Gastrocnemius medialis (tissue), 4 donors: ENCODE data around the gene TBC1D10A. TPM values are rescaled to one million over a fixed set of nuclear protein-coding genes. Genes with fewer than 3 reads are reported as not detected.

Experiments
- ATAC-seq, 2 donors: fragments of 150-250 bp; one replicate each; pipeline ENCODE4 v1.9.1; 2016
- DNase-seq, 2 donors: peaks; one replicate each; pipeline ENCODE4 v3.0.0-alpha.2; 2019
- H3K27ac ChIP-seq, 4 donors: fragments of 200-600 bp; sonication (generic); 1 replicate in 1 of 4; 2 replicates in 3 of 4; pipeline ENCODE4 v1.5.1; 2016 to 2018; ENCODE audit warnings: mild to moderate bottlenecking in 2 of 4, moderate library complexity in 1 of 4
- H3K27me3 ChIP-seq, 3 donors: fragments of 200-600 bp; sonication (generic) in 2 of 3; 1 replicate in 1 of 3; 2 replicates in 2 of 3; pipeline versions ENCODE4 v1.5.1 to v1.6.0; 2016 to 2019; ENCODE audit warnings: mild to moderate bottlenecking in 1 of 3, moderate library complexity in 1 of 3
- H3K36me3 ChIP-seq, 2 donors: fragments of 200-600 bp; sonication (generic) in 1 of 2; one replicate each; pipeline ENCODE4 v1.5.1; 2017 to 2018
- H3K4me1 ChIP-seq, 2 donors: fragments of 200-600 bp; sonication (generic) in 1 of 2; one replicate each; pipeline ENCODE4 v1.5.1; 2016 to 2017; ENCODE audit warnings: mild to moderate bottlenecking in 2 of 2
- H3K4me3 ChIP-seq, 4 donors: fragments of 200-600 bp; sonication (generic) in 3 of 4; 1 replicate in 1 of 4; 2 replicates in 3 of 4; pipeline ENCODE4 v1.5.1; 2016 to 2019; ENCODE audit warnings: mild to moderate bottlenecking in 2 of 4
- H3K9me3 ChIP-seq, 3 donors: fragments of 200-600 bp; sonication (generic) in 2 of 3; 1 replicate in 1 of 3; 2 replicates in 2 of 3; pipeline ENCODE4 v1.5.1; 2016 to 2019
- POLR2A ChIP-seq, 2 donors: fragments of 450-650 bp; IDR thresholded peaks; one replicate each; pipeline ENCODE4 v1.6.1; 2017; ENCODE audit warnings: antibody characterized with exemption in 2 of 2, mild to moderate bottlenecking in 2 of 2, moderate library complexity in 2 of 2
- in situ Hi-C, 4 donors: fragments of 200-750 bp; cut with MboI; loops; one replicate each; pipeline versions ENCODE4 v1.15.0 to v1.8.0; 2017; ENCODE audit warnings: low sequenced_read_pairs in 4 of 4
- intact Hi-C: fragments of 100-400 bp; cut with DNase I; formaldehyde crosslinking; loops from one replicate; pipeline ENCODE4 v1.15.1; 2023; ENCODE audit warnings: low total_unique reads
- total RNA-seq, 4 donors: library from RNA; depleted of rRNA; stranded (reverse); fragments of >200 nt; gene quantifications; one replicate each; pipeline versions ENCODE4 v1.1.0 to v1.2.3, GENCODE V29; 2016
- TF ChIP-seq, protein P1 (sequence below), 5 experiments: fragments of 450-650 bp in 3 of 5; fragments of 200-600 bp in 2 of 5; sonication (generic) in 2 of 5; IDR thresholded peaks in 4 of 5; conservative IDR thresholded peaks in 1 of 5; 1 replicate in 4 of 5; 2 replicates in 1 of 5; pipeline ENCODE4 v1.5.1; 2016 to 2019; ENCODE audit warnings: antibody characterized with exemption in 5 of 5, mild to moderate bottlenecking in 3 of 5, moderate library complexity in 3 of 5

TBC1D10A gene
- total RNA-seq, 4 donors from 2014 or later = 4.1 to 9.6 (median 6.2) TPM

DNA sequence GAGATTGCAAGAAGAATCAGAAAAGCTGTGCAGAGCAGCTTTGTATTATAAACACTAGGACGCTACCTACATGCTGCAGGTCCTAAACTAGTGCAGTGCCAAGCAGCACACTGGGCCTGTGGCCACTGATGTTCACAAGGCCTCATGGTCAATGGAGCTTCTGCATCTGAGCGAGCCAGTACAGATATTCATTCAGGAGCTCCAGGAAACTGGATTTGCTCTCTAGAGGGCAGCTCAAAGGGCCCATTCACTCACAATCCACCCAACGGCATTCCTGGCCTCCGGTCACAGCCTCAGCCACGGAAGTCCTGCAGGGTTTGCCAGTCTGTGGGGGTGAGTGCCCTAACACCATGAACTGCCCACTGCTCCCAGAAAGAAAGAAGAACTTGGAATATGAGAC, 5.8 kb upstream of the TBC1D10A start:
- in situ Hi-C loops = no loop called here
- Histone ChIP-seq H3K36me3 (peaks cover 3 to 60% of the 10 kb centered on the region in 2 donors), H3K4me3 (no peak overlapping the region), H3K9me3 (no peaks in the 10 kb centered on the region), H3K27me3 (no peaks in the 10 kb centered on the region), H3K4me1 (peaks cover 9 to 14% of the 10 kb centered on the region in 2 donors), H3K27ac (no peak overlapping the region)
- DNase-seq (no peak), ATAC-seq (no peak)
- intact Hi-C loops = no loop called here
- TF ChIP-seq, protein P1, sequence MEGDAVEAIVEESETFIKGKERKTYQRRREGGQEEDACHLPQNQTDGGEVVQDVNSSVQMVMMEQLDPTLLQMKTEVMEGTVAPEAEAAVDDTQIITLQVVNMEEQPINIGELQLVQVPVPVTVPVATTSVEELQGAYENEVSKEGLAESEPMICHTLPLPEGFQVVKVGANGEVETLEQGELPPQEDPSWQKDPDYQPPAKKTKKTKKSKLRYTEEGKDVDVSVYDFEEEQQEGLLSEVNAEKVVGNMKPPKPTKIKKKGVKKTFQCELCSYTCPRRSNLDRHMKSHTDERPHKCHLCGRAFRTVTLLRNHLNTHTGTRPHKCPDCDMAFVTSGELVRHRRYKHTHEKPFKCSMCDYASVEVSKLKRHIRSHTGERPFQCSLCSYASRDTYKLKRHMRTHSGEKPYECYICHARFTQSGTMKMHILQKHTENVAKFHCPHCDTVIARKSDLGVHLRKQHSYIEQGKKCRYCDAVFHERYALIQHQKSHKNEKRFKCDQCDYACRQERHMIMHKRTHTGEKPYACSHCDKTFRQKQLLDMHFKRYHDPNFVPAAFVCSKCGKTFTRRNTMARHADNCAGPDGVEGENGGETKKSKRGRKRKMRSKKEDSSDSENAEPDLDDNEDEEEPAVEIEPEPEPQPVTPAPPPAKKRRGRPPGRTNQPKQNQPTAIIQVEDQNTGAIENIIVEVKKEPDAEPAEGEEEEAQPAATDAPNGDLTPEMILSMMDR (IDR thresholded peaks at IDR 0.05 in 4 of 5, conservative IDR thresholded peaks at IDR 0.05 in 1 of 5) = no peak
- no peak for TF ChIP-seq POLR2A (IDR thresholded peaks at IDR 0.05)

DNA sequence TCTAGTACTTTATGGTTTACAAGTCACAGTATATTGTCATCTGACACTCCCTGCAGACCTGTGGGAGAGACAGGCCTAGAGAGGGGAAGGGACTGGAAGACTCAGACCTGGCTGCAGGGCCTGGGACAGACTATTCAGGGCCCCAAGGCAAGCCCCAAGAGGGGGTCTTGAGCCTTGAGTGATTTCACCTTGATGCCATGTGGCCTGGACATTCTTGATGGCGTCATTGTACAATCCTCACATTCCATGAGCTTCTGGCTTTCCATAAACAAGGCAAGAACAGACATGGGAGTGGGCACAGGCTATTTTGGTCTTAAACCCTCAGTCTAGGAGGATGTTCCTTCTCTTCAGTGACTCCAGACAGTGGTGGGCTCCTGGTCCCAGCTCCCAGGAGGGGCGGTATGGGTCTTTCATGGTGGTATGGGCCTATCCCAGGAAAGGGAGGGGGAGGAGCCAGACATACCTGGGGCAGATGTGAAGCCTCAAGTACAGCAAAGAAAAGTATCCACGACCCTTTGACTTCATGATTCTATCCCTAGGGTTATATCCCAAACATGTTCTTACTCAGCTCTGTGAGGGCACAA, 1.8 kb upstream of the TBC1D10A start:
- ATAC-seq (no peak), DNase-seq (no peak)
- no peak overlapping the region for H3K4me3 ChIP-seq
- intact Hi-C loops (loop anchor here (5.0 kb wide), 2 partner anchors 59 to 1531 kb away; partner anchors contain the start of gene RNF215), in situ Hi-C loops (no loop called here)
- H3K4me1 ChIP-seq = peaks cover 20 to 27% of the 10 kb centered on the region in 2 donors
- H3K36me3 ChIP-seq = peaks cover 0 to 20% of the 10 kb centered on the region in 2 donors
- H3K27me3 ChIP-seq = no peaks in the 10 kb centered on the region
- no peak overlapping the region for H3K27ac ChIP-seq
- H3K9me3 ChIP-seq = no peaks in the 10 kb centered on the region
- TF ChIP-seq, protein P1 (IDR thresholded peaks at IDR 0.05 in 4 of 5, conservative IDR thresholded peaks at IDR 0.05 in 1 of 5) = no peak
- no peak for TF ChIP-seq POLR2A (IDR thresholded peaks at IDR 0.05)

DNA sequence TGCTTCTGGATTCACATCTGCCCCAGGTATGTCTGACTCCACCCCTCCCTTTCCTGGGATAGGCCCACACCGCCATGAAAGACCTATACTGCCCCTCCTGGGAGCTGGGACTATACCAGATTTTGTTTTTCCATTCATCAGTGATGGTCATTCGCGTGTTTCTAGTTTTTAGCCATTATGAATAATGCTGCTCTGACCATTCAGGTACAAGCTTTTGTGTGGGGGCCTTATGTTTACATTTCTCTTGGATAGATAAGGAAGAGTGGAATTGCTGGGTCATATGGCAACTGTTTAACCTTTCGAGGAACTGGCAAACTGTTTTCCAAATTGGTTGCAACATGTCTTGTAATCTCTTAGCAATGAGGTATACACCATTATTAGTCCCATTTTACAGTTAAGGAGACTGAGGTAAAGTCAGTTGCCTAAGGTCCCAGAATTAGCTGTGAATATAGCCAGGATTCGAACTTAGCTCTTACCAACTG, 1.2 kb upstream of the TBC1D10A start:
- no peak overlapping the region for H3K4me3 ChIP-seq
- peaks cover 21 to 30% of the 10 kb centered on the region in 2 donors for H3K4me1 ChIP-seq
- intact Hi-C loops (loop anchor here (1.0 to 5.0 kb wide), 3 partner anchors 28 to 1531 kb away; partner anchors contain the start of genes RNF215 and SF3A1), in situ Hi-C loops (no loop called here)
- no peaks in the 10 kb centered on the region for H3K9me3 ChIP-seq
- peaks cover 0 to 13% of the 10 kb centered on the region in 2 donors for H3K36me3 ChIP-seq
- no peak for ATAC-seq
- peak overlapping the region in 1 of 4 donors; percentile 75 for H3K27ac ChIP-seq
- H3K27me3 ChIP-seq = no peaks in the 10 kb centered on the region
- no peak for TF ChIP-seq POLR2A (IDR thresholded peaks at IDR 0.05)
- TF ChIP-seq, protein P1 (IDR thresholded peaks at IDR 0.05 in 4 of 5, conservative IDR thresholded peaks at IDR 0.05 in 1 of 5) = no peak
- DNase-seq = no peak

GRCh38 chr22:30326255-30326705, 461 bp downstream of the TBC1D10A start:
- Histone ChIP-seq H3K36me3 (no peaks in the 10 kb centered on the region), H3K9me3 (no peaks in the 10 kb centered on the region), H3K4me1 (peaks cover 25 to 32% of the 10 kb centered on the region in 2 donors), H3K27ac (peak overlapping the region; percentile 81 to 84 (median 82)), H3K4me3 (peak overlapping the region; percentile 83 to 99 (median 87)), H3K27me3 (no peaks in the 10 kb centered on the region)
- intact Hi-C loops (loop anchor here (1.0 to 5.0 kb wide), 3 partner anchors 37 to 1529 kb away; partner anchors contain the start of genes CASTOR1 and RNF215), in situ Hi-C loops (no loop called here)
- ATAC-seq (peak; percentile 40 to 44), DNase-seq (peak in 1 of 2 donors; percentile 28)
- no peak for TF ChIP-seq POLR2A (IDR thresholded peaks at IDR 0.05)
- TF ChIP-seq, protein P1 (IDR thresholded peaks at IDR 0.05 in 4 of 5, conservative IDR thresholded peaks at IDR 0.05 in 1 of 5) = no peak
